ENCODE results near the gene LGALS3BP.

LGALS3BP gene

DNA sequence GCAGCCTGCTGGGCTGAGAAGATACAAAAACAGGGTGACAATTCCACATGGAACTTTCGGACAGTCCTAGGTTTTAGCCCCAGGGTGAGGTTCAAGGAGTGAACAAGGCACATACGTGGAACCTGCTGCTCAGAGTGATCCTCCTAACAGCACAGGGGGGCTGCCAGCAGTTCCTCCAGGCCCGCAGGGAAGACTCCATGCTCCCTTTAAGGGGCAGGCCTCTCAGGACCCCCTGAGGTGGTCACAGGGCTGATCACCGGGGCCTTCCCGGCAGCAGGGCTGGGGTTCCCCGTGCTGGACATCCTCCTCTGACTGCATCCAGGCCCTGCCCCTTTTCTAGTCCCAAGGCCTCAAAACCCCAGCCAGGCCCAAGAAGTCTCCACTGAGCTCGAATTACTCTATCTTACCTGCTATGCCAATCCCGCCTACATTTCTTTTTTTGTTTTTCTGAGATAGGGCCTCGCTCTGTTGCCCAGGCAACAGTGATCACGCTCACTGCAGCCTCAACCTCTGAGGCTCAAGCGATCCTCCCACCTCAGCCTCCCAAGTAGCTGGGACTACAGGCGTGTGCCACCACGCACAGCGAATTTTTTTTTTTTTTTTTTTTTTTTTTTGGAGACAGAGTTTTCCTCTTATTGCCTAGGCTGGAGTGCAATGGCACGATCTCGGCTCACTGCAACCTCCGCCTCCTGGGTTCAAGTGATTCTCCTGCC, 19.5 kb upstream of the LGALS3BP start:
- no peak for DNase-seq

DNA sequence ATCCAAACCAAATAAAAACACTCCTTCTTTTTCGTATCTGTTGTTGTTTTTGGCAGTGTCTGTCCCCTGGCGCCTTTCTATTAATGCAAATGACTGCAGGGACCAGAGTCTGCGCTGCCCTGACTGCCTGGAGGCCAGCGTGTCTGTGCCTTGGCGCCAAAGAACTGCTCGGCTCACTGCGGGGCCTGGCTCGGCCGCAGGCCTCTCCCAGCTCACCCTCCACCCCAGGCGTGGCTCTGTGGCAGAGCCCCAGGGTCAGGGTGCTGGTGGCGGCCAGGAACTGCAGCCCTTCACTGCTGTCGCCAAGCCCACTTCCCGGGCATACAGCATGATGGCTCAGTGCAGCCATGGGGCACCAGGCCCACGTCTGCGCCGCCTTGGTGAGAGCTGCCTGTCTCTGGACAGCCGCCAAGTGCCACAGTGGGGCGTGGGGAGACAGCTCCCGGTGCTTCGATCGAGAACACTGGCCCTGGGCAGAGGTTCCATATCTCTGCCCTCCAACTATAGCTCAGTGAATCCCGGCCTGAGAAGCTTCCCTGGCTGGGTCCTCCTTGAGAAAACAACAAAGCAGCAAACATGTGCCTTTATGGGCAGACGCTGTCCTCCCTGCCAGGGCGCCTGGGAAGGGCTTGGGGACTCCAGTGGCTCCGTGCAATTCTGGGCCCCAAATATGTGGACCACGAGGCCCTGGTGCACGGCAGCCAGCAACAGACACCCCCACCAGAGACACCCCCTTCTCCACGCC, 18.8 kb upstream of the LGALS3BP start:
- DNase-seq, result no peak

DNA sequence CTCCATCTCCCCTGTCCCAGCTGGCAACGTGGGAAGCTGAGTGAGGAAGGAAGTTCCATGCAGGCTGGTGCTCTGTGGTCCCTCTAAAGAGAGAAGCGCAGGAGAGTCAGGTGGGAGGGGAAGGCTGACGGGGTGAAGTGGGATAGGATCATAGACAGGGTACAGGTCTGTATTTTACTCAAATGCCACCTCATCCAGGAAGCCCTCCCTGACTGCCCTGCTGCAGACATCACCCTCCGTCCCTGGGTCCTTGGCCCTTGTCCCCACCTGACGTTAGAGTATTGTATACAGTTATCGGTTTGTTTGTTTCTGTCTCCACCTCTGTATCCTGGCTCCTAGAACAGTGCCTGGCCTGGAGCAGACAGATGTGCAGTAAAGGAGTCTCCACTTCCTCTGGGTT, 18.2 kb upstream of the LGALS3BP start:
- no peak for DNase-seq

DNA sequence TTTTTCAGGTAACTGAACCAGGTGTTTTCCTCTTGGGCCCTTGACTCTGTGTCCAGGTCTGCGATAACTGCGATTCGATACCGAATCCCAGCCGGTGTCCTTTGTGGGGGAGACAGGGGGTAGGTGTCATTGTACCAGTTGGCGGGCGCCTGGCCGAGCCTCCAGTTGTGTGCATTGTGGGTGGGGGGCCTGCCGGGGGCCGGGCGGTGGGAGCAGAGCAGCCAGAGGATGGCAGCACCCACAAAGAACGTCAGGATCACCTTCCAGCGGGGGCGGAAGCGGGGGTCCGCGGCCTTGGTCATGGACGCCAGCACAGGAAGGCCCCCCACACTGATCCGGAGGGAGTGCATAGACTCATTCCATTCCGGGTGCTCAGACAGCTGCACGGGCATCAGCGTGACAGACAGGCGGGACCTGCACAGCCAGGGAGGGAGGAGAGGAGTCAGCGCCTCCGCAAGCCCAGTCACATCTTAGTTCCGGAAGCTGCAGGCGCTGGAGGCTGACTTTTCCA, 17.6 kb upstream of the LGALS3BP start:
- DNase-seq, result no peak

DNA sequence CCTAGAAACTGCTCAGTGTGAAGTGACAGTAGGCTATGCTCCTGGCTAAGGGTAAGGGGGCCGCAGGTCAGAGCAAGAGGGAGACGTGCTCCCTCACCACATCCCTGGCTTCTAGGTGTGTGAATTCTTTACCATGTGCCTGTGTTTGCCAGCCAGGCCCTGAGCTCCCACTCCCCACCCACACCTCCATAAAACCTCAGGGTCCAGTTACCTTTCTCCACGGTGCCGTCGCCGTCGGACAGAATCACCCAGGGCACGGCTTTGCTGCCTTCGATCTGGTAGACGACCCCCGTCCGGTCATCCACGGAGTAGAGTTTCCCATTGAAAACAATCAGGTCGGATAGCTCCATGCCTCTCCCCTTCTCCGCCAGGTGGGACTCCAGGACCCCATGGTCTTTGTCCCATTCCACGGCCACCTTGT, 17.1 kb upstream of the LGALS3BP start:
- no peak for DNase-seq

DNA sequence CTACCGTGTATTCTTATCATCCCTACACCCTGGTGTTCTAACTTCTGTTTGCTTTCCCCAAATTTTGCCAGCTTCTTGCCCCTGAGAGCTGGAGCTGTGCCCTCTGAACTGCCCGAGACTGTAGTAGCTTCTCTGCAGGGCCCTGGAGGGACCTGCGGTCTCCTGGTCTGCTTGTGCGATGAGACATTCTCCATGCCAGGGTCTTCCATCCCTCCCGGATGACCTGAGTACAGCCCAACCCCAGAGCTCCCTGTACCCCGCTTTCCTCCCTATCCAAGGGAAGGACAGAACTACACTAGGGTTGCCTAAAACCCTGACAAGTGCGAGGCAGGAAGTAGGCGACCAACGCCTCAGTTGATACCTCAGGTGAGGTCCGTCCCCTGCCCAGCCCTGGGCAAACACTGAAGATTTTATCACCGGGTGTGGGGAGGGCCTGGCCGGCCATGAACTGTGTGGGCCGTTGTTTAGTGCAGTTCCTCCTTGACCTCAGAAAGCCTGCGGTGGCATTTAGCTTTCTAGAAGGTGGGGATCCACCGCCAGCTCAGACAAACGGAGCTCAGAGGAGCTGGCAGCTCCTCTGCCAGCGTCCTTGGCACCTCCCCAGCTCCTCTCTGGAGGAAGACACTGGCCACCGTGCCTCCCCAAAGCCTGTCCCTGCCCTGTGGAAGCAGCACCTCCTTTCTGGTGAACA, 16.2 kb upstream of the LGALS3BP start:
- no peak for DNase-seq

DNA sequence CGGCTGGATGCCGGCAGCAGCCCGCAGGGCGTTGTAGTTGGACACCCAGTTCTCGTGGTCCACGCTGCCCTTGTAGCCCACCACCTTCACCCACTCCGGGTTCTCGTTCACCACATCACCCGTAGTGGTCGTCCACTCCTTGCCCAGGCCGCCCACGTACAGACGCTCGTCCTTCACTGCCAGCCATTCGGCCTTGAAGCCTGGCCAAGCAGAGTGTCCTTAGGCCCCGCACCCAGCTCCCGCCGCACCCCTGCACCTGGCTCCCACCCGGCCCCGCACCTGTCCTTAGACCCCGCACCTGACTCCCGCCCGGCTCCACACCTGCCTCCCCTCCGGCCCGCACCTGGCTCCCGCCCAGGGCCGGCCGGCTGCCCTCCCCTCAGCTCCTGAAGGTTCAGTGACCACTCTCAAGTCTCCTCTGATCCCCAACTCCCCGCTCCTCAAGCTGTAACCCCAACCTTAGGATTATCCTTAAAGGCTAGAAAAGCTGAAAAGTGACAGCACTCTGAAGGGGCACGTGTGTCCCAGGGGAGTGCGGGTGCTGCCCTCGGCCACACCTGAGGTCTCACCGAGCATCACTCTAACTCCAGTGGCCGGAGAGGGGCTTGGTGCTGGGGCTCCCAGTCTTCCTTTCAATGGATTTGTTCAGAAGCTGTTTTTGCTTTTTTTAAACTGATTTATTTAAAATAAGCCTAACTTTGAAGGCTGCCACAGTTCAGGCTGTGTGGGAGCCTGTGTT, 15.5 kb upstream of the LGALS3BP start:
- DNase-seq, result no peak

DNA sequence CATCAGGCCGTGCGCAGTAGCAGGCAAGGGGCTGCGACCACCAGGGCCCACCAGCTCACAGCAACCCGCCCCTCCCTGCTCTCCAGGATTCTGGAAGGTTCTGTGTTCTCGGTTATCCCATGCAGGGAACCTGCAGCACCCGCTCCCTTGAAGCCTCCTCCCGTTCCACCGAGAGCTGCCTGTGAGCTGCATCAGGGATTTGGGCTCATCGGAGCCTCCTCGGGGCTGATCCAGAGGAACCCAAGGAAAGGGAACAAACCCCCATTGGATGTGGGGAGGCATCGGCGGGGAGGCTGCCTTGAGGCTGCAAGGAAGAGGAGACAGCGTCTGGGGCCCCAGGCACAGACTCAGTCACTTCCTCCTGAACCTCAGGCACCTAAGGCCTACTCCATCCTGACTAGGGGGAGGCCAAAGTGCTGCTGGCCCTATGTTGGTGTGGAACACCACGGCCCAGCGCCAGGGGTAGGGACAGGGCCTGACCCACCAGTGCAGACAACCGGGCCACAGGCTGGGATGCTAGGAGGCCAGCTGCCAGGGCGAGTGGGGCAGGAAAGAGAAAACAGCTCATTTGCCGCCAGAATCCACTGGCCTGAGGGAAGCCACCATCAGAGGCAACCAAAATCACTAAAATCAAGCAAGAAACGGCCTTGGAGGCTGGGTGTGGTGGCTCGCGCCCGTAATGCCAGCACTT, 14.4 kb upstream of the LGALS3BP start:
- no peak for DNase-seq

DNA sequence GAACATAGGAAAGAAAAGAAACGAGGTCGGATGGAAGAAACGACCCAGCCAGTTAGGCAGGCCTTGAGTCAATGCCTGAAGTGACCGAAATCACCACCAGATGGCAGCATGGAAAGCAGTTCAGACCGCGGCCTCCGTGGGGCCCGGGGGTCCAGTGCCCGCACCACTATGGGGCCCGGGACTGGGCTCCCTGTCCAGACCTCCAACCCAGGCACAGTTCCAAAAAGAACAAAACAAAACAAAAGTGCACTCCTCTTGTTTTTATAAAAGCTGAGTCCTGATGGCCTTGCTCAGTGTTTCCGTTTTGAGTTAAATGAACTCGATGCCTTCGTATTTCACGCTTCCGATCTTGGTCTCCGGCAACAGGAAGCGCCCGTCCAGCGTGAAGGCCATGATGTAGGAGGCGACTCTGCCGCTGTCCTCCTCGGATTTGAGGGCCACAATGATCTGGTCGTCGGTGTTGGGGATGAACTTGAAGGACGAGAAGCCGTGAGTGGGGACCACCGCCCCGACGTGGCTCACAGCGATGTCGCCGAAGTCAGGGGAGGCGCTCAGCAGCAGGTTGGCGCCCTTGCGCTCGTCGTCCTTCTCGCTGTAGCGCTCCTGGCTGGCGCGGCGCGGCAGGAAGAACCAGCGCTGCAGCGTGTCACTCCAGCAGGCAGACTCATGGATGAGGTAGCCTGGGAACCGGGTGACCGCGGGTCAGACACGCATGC, 13.7 kb upstream of the LGALS3BP start:
- peak; percentile 76 for DNase-seq

DNA sequence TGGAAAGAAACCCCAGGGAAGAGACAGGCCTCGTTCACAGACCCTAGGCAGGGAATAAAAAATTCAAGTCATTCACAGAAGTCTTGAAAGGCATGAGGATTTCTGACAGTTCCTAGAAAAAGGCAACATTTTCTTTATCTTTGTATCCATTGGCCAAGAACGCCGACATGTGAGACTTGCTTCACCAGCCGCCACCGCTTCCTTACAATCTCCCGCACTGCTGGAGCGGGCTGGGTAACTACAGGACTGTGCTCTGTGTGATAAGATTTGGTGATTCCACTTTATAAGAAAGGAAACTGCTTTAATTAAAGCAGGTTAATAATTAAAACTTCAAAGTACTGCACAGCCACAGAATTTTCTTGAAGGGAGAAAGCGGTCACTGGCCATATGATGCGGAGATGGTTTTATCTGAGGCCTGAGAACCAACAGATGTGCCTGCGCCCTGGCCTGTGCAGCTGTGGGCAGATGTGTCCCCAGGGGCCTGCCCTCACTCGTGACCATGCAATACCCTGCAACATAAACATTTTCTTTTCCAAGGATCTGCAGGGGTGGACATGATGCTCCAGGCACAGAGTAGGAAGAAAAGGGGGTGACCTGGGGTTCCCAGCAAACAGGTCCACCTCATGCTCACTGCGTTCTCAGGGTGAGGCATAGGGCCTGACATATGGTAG, 13.0 kb upstream of the LGALS3BP start:
- DNase-seq, result peak; percentile 72

DNA sequence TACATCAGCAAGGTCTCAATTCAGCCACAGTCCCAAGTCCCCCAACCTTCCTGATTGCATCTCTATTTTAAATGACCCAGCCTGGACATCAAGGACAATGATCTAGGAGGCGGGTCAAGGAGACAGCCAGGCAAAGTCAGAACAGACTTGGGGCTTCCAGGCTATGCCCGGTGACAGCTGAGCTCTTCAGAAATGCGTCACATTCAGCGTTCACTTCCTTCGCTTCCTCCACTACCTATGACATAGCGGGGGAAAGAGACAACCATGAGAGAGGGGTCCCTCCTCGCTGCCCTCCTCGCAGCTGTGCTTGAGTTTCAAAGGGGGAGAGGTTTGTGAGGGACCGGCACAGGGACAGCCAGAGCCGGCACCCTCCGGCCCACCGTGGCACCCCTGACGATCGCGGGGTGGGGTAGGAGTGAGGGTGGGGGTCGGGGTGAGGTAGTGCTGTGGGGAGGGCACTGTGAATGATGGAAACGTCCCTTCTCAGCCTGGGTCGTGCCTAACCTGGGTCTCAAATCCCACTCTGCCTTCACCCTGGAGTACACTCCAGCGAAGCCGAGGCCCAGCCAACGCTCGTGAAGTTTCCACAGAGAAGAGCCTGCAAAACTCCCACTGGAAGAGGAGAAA, 12.3 kb upstream of the LGALS3BP start:
- no peak for DNase-seq

DNA sequence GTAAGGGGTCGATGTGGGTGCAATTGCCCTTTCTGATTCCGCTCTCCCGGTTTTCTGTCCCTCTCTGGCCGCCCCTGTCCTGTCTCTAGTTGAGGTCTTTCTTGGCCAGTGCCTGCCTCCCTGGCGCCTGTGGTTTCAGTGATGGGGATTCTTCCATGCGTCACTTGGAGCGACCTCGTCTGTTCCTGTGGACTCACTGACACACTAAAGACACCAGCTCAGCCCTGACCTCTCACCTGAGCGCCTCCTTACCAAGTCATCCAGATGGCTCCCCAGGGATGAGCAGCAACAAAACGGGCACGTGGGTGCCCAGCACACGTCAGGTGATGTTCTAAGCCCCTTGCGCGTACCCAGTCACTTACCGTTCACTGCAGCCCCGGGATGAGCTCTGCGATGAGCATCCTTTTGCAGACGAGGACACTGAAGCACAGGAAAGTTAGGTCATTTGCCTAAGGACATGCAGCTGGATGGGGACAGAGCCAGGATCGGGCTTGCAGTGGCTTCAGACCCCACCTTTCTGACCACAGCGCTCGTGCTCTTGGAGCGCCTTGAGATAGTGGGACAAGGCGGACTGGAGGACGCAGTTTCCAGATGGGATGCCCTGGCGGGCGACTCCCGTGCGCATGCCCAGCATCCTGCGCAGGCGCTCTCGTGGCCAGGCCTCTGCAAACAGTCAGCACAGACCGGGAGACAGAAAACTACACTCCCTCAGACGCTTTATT, 11.5 kb upstream of the LGALS3BP start:
- DNase-seq, result no peak

DNA sequence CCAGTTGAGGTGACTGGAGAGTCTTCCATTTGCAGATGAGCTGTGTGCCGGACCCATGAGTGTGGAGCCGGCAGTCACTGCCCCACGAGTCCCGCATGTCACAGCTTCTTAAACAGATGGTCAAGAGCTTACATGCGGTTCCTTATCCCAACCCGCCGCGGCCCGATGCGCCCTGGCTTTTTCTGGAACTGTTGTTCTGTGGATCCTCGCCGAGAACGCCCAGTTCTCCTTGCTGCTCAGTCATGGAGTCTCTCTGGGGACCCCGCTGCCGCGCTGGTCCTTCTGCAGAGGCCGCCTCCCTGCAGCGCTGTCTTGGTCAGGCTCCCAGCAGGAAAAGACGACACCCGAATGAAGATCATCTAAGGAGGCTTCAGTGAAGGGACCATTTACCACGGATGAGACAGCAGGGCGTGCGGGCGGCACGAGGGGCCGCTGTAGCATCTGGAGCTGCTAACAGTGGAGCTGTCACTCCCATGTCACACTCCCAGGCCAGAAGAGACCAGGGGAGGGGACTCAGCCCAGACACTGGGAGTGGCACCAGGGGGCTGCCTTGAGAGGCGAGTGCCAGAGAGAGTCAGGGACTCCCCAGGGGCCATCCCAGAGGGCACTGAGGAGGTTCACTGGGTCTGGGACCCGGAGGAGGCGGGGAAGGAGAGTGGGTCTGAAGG, 10.8 kb upstream of the LGALS3BP start:
- DNase-seq, result no peak

DNA sequence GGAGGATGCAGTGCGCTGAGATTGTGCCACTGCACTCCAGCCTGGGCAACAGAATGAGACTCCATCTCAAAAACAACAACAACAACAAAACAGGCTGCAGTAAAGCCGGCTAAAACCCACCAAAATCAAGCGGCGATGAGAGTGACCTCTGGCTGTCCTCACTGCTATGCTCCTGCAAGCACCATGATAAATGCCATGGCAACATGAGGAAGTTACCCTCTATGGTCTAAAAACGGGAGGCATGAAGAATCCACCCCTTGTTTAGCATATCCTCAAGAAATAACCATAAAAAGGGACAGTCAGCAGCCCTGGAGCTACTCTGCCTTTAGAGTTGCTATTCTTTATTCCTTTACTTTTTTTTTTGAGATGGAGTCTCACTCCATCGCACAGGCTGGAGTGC, 8.4 kb upstream of the LGALS3BP start:
- DNase-seq, result peak; percentile 72

DNA sequence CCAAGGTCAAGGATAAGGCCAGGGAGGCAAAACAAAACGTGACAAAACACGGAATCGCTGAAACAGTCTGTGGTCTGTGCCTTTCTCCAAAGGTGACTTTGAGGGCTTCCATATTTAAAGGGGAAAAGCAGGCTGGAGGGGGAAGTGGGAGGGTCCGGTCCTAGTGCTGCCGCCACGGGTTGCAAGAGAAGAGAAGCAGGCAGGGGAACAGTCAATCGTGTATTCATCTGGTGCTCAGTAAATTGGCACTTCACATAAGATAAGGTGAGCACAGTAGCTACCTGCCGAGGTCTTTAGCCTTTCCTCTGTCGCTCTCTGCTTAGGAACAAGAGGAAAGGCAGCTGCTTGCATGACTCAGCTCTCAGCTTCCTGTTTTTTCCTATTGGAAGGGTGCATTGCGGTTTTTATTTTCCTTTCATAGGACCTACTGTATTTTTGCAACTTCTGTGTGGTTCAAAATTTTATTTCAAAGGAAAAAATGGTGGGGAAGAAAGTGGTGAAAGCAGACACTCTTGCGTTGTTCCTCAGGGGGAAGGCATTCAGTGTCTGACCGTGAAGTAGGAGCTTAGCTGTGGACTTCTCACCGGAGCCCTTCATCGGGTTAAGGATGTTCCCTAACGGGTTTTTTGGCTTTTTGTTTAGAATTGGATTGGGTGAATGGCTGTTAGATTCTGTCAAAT, 7.1 kb upstream of the LGALS3BP start:
- peak; percentile 52 for DNase-seq

DNA sequence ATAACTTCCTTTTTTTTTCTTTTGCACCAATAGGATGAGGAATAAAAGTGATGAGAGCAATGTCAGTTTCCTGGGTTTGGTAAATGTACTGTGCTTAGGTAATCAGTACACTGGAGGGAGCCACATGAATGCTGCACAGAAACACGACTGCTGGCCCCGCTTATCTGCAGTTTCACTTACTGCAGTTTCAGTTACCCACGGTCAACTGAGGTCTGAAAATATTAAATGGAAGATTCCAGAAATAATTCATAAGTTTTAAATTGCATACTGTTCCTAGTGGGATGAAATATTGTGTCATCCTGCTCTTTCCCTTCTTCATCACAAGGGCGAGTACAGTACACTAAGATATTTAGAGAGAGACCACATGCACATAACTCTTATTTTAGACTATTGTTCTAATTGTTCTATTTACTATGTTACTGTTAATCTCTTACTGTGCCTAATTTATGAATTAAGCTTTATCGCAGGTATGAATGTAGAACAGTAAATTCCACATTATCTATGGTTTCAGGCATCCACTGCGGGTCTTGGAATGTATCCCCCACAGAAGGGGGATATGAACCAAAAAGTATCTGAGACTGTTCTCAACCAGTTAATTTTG, 6.4 kb upstream of the LGALS3BP start:
- DNase-seq, result peak; percentile 88

DNA sequence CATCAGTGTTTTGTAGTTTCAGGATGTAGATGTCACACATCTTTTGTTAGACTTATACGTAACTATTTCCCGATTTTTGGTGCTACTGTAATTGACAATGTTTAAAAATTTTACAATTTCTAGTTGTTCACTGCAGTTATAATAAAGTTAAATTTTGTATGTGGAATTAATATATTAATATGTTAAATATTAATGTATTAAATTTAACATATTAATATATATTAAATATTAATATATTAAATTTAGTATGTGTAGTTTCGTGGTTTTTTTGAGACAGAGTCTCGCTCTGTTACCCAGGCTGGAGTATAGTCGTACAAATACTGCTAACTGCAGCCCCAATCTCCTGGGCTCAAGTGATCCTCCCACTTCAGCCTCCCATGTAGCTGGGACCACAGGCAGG, 5.7 kb upstream of the LGALS3BP start:
- DNase-seq, result no peak

Measured in hematopoietic multipotent progenitor cell treated with erythropoietin and hydrocortisone succinate and interleukin-3 and kit ligand, for 4 days (in vitro differentiated cells).